Pancreas (tissue), 10 donors: ENCODE measurements around the gene CCDC92B. TPM values are rescaled to one million over a fixed set of nuclear protein-coding genes. Genes with fewer than 3 reads are reported as not detected.
A peak's percentile ranks its signal among the peaks of the same experiment; 100 is the strongest.

Source experiments
- ATAC-seq, 4 donors: fragments of 200-7000 bp; cut with Tn5 transposase; one replicate each; pipeline versions ENCODE4 v1.8.0 to v1.9.1; 2020; ENCODE audit warnings: mild to moderate bottlenecking in 4 of 4, moderate library complexity in 4 of 4
- DNase-seq, 6 donors: peaks; one replicate each; pipeline ENCODE4 v3.0.0-alpha.2; 2020
- FAIRE-seq: peaks from 2 replicates; lab custom pipeline; 2012; peaks lifted over from hg19 to GRCh38; lab: Jason Lieb, UNC
- H3K27ac ChIP-seq, 4 donors: fragments of 200-600 bp; sonication (generic); 1 replicate in 3 of 4; 2 replicates in 1 of 4; pipeline versions ENCODE4 v1.5.0 to v1.8.0; 2020
- H3K27me3 ChIP-seq, 4 donors: fragments of 200-600 bp; one replicate each; pipeline ENCODE4 v1.8.0; 2021
- H3K36me3 ChIP-seq, 3 donors: fragments of 200-600 bp; sonication (generic) in 1 of 3; one replicate each; pipeline versions ENCODE4 v1.5.0 to v1.8.0; 2020 to 2021
- H3K4me1 ChIP-seq, 3 donors: fragments of 200-600 bp; one replicate each; pipeline ENCODE4 v1.8.0; 2021
- H3K4me3 ChIP-seq, 4 donors: fragments of 200-600 bp; sonication (generic) in 2 of 4; one replicate each; pipeline versions ENCODE4 v1.5.0 to v1.8.0; 2020 to 2021
- H3K9me3 ChIP-seq, 4 donors: fragments of 200-600 bp; one replicate each; pipeline ENCODE4 v1.8.0; 2021
- CTCF ChIP-seq, 4 donors: fragments of 200-600 bp; sonication (generic) in 3 of 4; IDR thresholded peaks; one replicate each; pipeline versions ENCODE4 v1.5.0 to v1.8.0; 2021; ENCODE audit warnings: antibody characterized with exemption in 4 of 4
- WGBS, 2 donors: extraction: QIAGEN DNeasy Blood & Tissue Kit; methylation state at CpG; one replicate each; pipeline ENCODE4 v1.1.7; 2013; 5-methylcytosine and 5-hydroxymethylcytosine counted together
- intact Hi-C, 3 donors: fragments of 100-400 bp; cut with DNase I; formaldehyde crosslinking; loops; one replicate each; pipeline versions ENCODE4 v1.11.1 to v1.14.2; 2022
- polyA plus RNA-seq, 2 donors: library from polyadenylated mRNA; stranded (reverse); fragments of 200-250 nt; gene quantifications; one replicate each; pipeline ENCODE4 v1.2.3, GENCODE V29; 2013
- total RNA-seq, 6 donors: library from RNA; stranded (reverse); fragmentation: NEBNext Ultra II Directional in 4 of 6; extraction: Animal tissue kit (Norgen Biotek cat#: 25700) in 4 of 6; gene quantifications; one replicate each; pipeline versions ENCODE4 v1.2.1 to v1.2.4, GENCODE V29; 2021 to 2023
- donor health status: healthy with polysubstance abuse.
- donor health status: DM: no; HTN: no; CAD: no; lungs with moderate emphysema.
- donor health status: DM: no; HTN: no; CAD: no.
- donor health status: control.
- donor health status: control.
- donor health status: Bipolar disorder and iron deficiency.
- donor health status: DM: yes; HTN: yes; CAD: no.
- donor health status: DM: no; HTN: no; CAD: no.
- donor health status: DM: no; HTN: no; CAD: no.
- donor health status: DM: yes; HTN: yes; CAD: no.

The CCDC92B gene
- total and polyA plus RNA-seq, 8 donors = 0.19 to 4.6 (median 0.69) TPM

- peaks cover 0 to 48% (median 26%) of the 10 kb centered on the region in 3 donors for H3K36me3 ChIP-seq
Observed at GRCh38 chr17:2690165-2691068, 59.0 kb downstream of the CCDC92B start.

GRCh38 chr17:2689411-2690164 lies 59.9 kb downstream of the CCDC92B start:
- H3K27ac ChIP-seq = no peak overlapping the region
- H3K36me3 ChIP-seq = peaks cover 0 to 40% (median 19%) of the 10 kb centered on the region in 3 donors
- ATAC-seq = peak in 2 of 4 donors; percentile 5 to 11
- intact Hi-C loops = no loop called here
- no peak for FAIRE-seq
- WGBS, 2 donors = 85% methylated on average over 38 to 40 of the region's 40 CpGs
- H3K27me3 ChIP-seq = no peaks in the 10 kb centered on the region
- H3K4me3 ChIP-seq = no peak overlapping the region
- DNase-seq = peak in 5 of 6 donors; percentile 22 to 71 (median 37)
- no peaks in the 10 kb centered on the region for H3K4me1 ChIP-seq
- no peak for TF ChIP-seq CTCF (IDR thresholded peaks at IDR 0.05)
- no peaks in the 10 kb centered on the region for H3K9me3 ChIP-seq

More at GRCh38 chr17:2690165-2691068, 59.0 kb downstream of the CCDC92B start:
- DNase-seq = peak in 4 of 6 donors; percentile 23 to 79 (median 44)
- Histone ChIP-seq H3K4me3 (no peak overlapping the region), H3K4me1 (no peaks in the 10 kb centered on the region), H3K27me3 (no peaks in the 10 kb centered on the region), H3K27ac (no peak overlapping the region), H3K9me3 (no peaks in the 10 kb centered on the region)
- 91 to 93% methylated on average over 49 to 55 of the region's 55 CpGs for WGBS, 2 donors
- FAIRE-seq = no peak
- TF ChIP-seq CTCF (IDR thresholded peaks at IDR 0.05) = no peak
- intact Hi-C loops = no loop called here
- no peak for ATAC-seq

- H3K4me3 ChIP-seq = no peak overlapping the region
- no peak for FAIRE-seq
- ATAC-seq = peak; percentile 2 to 38 (median 8)
- intact Hi-C loops = no loop called here
- H3K27ac ChIP-seq = no peak overlapping the region
- WGBS, 2 donors = 60 to 65% methylated on average over 27 of the region's 27 CpGs
- DNase-seq = peak; percentile 16 to 72 (median 35)
- peaks cover 4 to 6% (median 4%) of the 10 kb centered on the region in 3 donors for H3K4me1 ChIP-seq
- no peaks in the 10 kb centered on the region for H3K9me3 ChIP-seq
- peaks cover 0 to 30% (median 17%) of the 10 kb centered on the region in 3 donors for H3K36me3 ChIP-seq
- no peaks in the 10 kb centered on the region for H3K27me3 ChIP-seq
- no peak for TF ChIP-seq CTCF (IDR thresholded peaks at IDR 0.05)
Observed at GRCh38 chr17:2688351-2689342, 60.8 kb downstream of the CCDC92B start.

GRCh38 chr17:2687074-2687418 lies 62.4 kb downstream of the CCDC92B start:
- DNase-seq = peak in 1 of 6 donors; percentile 34
- Histone ChIP-seq H3K36me3 (peaks cover 0 to 16% (median 6%) of the 10 kb centered on the region in 3 donors), H3K27ac (no peak overlapping the region)

More at GRCh38 chr17:2687074-2687418, 62.4 kb downstream of the CCDC92B start:
- Histone ChIP-seq H3K4me3 (no peak overlapping the region), H3K9me3 (no peaks in the 10 kb centered on the region), H3K4me1 (peaks cover 11 to 22% (median 18%) of the 10 kb centered on the region in 3 donors), H3K27me3 (no peaks in the 10 kb centered on the region)
- TF ChIP-seq CTCF (IDR thresholded peaks at IDR 0.05) = no peak
- intact Hi-C loops = no loop called here
- ATAC-seq (no peak), FAIRE-seq (no peak)
- 90 to 94% methylated on average over 6 of the region's 6 CpGs for WGBS, 2 donors
